ENCODE data around the gene CCT8L2. TPM values are rescaled to one million over a fixed set of nuclear protein-coding genes. Genes with fewer than 3 reads are reported as not detected.

Gene CCT8L2
- total and polyA plus RNA-seq, 2 of the 13 experiments (the other 11 are each of a cell fraction or from before 2014, with no cell fraction given), result not detected

GRCh38 chr22:16559056-16559955 lies 33.3 kb downstream of the CCT8L2 start (continued):
- TF ChIP-seq, protein P1, sequence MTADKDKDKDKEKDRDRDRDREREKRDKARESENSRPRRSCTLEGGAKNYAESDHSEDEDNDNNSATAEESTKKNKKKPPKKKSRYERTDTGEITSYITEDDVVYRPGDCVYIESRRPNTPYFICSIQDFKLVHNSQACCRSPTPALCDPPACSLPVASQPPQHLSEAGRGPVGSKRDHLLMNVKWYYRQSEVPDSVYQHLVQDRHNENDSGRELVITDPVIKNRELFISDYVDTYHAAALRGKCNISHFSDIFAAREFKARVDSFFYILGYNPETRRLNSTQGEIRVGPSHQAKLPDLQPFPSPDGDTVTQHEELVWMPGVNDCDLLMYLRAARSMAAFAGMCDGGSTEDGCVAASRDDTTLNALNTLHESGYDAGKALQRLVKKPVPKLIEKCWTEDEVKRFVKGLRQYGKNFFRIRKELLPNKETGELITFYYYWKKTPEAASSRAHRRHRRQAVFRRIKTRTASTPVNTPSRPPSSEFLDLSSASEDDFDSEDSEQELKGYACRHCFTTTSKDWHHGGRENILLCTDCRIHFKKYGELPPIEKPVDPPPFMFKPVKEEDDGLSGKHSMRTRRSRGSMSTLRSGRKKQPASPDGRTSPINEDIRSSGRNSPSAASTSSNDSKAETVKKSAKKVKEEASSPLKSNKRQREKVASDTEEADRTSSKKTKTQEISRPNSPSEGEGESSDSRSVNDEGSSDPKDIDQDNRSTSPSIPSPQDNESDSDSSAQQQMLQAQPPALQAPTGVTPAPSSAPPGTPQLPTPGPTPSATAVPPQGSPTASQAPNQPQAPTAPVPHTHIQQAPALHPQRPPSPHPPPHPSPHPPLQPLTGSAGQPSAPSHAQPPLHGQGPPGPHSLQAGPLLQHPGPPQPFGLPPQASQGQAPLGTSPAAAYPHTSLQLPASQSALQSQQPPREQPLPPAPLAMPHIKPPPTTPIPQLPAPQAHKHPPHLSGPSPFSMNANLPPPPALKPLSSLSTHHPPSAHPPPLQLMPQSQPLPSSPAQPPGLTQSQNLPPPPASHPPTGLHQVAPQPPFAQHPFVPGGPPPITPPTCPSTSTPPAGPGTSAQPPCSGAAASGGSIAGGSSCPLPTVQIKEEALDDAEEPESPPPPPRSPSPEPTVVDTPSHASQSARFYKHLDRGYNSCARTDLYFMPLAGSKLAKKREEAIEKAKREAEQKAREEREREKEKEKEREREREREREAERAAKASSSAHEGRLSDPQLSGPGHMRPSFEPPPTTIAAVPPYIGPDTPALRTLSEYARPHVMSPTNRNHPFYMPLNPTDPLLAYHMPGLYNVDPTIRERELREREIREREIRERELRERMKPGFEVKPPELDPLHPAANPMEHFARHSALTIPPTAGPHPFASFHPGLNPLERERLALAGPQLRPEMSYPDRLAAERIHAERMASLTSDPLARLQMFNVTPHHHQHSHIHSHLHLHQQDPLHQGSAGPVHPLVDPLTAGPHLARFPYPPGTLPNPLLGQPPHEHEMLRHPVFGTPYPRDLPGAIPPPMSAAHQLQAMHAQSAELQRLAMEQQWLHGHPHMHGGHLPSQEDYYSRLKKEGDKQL (CRISPR knock-in tag; IDR thresholded peaks at IDR 0.05; ENCODE audit: low read depth), result no peak
- TF ChIP-seq ZHX2 (IDR thresholded peaks at IDR 0.05; ENCODE audit: low read depth) (no peak), ZHX2 (CRISPR knock-in tag; IDR thresholded peaks at IDR 0.05; ENCODE audit: borderline replicate concordance) (no peak), BORCS8-MEF2B (CRISPR knock-in tag; IDR thresholded peaks at IDR 0.05) (no peak), MEIS2 (CRISPR knock-in tag; IDR thresholded peaks at IDR 0.05) (no peak), SYNCRIP (IDR thresholded peaks at IDR 0.05; ENCODE audit: insufficient read depth, low read depth, low read length) (no peak), PAF1 (CRISPR knock-in tag; IDR thresholded peaks at IDR 0.05) (no peak), MED1 (CRISPR knock-in tag; IDR thresholded peaks at IDR 0.05) (no peak), ZNF678 (CRISPR knock-in tag; IDR thresholded peaks at IDR 0.05) (no peak), ZNF720 (CRISPR knock-in tag; IDR thresholded peaks at IDR 0.05) (no peak), ZNF577 (CRISPR knock-in tag; IDR thresholded peaks at IDR 0.05; ENCODE audit: borderline replicate concordance, low read depth) (no peak)
- TF ChIP-seq, protein P2, sequence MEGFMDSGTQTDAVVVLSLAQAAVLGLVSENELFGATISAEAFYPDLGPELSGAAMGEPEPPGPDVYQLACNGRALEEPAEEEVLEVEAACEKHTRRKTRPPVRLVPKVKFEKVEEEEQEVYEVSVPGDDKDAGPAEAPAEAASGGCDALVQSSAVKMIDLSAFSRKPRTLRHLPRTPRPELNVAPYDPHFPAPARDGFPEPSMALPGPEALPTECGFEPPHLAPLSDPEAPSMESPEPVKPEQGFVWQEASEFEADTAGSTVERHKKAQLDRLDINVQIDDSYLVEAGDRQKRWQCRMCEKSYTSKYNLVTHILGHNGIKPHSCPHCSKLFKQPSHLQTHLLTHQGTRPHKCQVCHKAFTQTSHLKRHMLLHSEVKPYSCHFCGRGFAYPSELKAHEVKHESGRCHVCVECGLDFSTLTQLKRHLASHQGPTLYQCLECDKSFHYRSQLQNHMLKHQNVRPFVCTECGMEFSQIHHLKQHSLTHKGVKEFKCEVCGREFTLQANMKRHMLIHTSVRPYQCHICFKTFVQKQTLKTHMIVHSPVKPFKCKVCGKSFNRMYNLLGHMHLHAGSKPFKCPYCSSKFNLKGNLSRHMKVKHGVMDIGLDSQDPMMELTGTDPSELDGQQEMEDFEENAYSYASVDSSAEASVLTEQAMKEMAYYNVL (CRISPR knock-in tag; IDR thresholded peaks at IDR 0.05; ENCODE audit: borderline replicate concordance), result no peak

Data from HepG2 (cell line).